ENCODE results near the gene ZNF81.
"Not testable (repeated sequence)": the region's sequence is repeated elsewhere in the genome, so short reads cannot be mapped to it uniquely, and the experiment has no call there.

ZNF81 gene

GRCh38 chrX:47843363-47843762, 6.7 kb downstream of the ZNF81 start:
- FAIRE-seq: no peak
- DNase-seq (ENCODE audit: insufficient read length, low spot score): no peak

GRCh38 chrX:47844117-47844516, 7.4 kb downstream of the ZNF81 start:
- no peak for FAIRE-seq

DNA sequence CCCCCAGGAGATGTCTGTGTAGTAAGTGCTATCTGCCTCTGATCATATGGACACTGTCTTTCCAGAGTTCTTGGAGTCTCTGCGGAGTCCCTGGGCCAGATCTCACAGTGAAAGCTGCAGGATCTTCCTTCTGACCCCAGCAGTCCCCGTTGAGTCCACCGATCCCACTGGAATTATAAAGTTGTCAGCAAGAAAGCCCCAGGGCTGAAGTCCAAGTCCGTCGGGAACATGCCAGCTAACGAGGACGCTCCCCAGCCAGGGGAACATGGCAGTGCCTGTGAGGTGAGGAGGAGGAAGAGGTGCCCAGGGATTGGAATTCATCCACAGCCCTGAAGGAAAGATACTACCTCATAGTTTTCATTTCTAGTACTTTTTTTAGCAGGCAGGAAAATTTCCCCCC, 9.3 kb downstream of the ZNF81 start:
- DNase-seq (ENCODE audit: insufficient read length, low spot score): no peak
- FAIRE-seq: no peak

More at GRCh38 chrX:47844117-47844516, 7.4 kb downstream of the ZNF81 start:
- no peak for DNase-seq (ENCODE audit: insufficient read length, low spot score)

- FAIRE-seq: no peak
- DNase-seq (ENCODE audit: insufficient read length, low spot score): no peak
These were observed 13.1 kb downstream of the ZNF81 start for GRCh38 chrX:47849778-47850177.

- not testable (repeated sequence) for FAIRE-seq; DNase-seq (ENCODE audit: insufficient read length, low spot score)
These were observed 13.7 kb downstream of the ZNF81 start for GRCh38 chrX:47850389-47850788.

DNA sequence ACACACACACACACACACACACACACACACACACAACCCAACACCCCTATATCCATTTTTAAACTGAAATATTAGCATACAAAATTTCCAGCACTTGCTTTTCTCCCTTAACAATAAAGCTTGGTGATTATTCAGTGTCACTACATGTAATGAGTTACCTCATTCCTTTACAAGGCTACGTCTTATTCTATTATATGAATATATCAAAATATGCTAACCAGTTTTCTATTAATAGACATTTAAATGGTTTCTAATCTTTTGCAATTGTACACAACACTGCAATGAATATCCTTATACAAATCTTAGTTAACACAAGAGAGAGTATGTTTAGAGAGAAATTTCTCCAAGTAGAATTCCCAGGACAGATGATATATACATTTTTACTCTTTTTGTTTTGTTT, 14.2 kb downstream of the ZNF81 start:
- DNase-seq (ENCODE audit: insufficient read length, low spot score) (no peak), FAIRE-seq (no peak)

DNA sequence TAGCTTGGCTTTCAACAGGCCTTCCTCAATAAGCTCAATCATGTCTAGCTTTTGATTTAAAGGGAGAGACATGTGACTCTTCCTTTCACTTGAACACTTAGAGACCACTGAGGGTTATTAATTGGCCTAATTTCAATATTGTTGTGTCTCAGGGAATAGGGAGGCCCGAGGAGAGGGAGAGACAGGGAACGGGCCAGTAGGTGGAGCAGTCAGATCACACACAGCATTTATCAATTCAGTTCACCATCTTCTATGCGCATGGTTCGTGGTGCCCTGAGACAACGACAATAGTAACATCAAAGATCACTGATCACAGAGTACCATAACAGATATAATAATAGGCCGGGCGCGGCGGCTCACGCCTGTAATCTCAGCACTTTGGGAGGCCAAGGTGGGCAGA, 17.8 kb downstream of the ZNF81 start:
- DNase-seq (ENCODE audit: insufficient read length, low spot score) (no peak), FAIRE-seq (no peak)

DNA sequence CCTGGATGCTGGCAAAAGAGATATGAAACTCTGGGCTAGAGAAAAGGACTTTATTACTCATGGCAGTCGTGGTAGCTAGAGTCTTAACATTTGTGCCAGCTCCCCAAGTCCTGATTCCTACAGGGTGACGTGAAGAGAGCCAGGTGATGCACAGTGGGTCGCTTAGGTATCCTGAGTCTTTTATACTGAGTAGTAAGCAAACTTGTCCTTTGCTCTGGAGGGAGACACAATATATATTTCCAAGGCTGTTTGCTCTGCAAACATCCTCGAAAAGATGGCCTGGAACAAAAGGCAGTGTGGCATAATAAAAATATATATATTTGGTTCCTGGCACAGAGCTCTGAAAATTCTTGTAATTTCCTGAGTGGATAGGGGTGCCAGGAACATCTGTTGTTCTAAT, 23.0 kb downstream of the ZNF81 start:
- FAIRE-seq: no peak

GRCh38 chrX:47862680-47863079, 26.0 kb downstream of the ZNF81 start:
- FAIRE-seq: no peak
- no peak for DNase-seq (ENCODE audit: insufficient read length, low spot score)

More for the DNA sequence above, 23.0 kb downstream of the ZNF81 start:
- no peak for DNase-seq (ENCODE audit: insufficient read length, low spot score)

GRCh38 chrX:47863187-47863586, 26.5 kb downstream of the ZNF81 start:
- DNase-seq (ENCODE audit: insufficient read length, low spot score) (no peak), FAIRE-seq (no peak)

GRCh38 chrX:47864300-47864699, 27.6 kb downstream of the ZNF81 start:
- DNase-seq (ENCODE audit: insufficient read length, low spot score): no peak
- no peak for FAIRE-seq

DNA sequence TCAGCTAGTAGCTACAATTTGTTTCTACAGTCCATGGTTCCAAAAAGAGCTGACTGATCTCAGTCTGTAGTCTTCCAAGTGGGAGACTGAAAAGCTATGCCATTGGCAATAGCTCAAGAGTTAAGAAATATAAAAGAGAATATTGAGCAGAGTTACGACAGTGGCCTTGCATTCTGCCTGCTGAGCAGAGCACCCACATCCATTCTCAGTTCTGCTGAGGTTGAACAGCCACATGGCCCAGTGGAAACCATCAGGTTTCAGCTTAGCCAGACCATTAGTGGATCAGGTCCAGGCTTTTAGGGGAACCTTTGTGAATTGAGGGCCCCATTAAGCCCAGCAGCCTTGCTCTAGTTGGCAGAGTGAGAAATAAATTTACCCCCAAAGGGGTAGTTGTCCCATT, 28.1 kb downstream of the ZNF81 start:
- DNase-seq (ENCODE audit: insufficient read length, low spot score) (no peak), FAIRE-seq (no peak)

DNA sequence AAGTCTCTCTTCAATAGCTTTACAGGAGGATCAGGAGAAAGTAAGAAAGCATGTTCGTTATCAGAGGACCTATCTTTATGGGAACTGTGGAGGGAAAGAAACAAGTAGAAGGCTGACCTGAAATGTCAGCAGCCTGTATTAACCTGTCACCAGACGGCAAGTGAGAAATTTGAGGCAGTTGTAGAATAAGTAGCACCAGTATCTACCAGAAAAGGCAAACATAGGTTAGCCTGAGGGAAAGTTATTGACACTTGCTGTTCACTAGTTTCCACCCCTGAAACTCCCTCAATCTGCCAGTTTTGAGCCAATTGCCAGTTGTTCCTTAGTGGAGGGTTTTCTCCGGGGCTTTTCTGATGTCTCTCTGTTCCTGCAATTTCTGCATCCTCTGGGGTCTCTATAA, 36.4 kb downstream of the ZNF81 start:
- no peak for FAIRE-seq

DNA sequence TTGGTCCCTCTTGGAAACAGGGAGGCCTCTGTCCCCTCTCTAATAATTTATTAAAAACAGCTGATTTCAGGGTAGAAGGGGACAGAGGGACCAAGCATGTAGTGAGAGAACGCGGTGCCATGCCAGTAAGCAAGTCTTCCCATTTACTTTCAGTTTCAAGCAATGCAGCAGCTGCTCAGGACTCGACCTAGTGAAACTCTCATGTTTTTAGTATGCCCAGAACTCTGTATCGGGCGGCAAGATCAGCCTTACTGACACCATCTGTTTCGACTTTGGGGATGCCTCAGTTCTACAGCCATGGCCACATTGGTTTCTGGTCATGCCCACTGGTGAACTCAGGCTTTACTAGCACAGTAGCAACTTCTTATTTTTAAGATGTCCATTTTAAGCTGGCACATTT, 40.6 kb downstream of the ZNF81 start:
- DNase-seq (ENCODE audit: insufficient read length, low spot score): no peak
- FAIRE-seq: no peak

More for the DNA sequence above, 36.4 kb downstream of the ZNF81 start:
- no peak for DNase-seq (ENCODE audit: insufficient read length, low spot score)

- FAIRE-seq: no peak
These were observed 41.5 kb downstream of the ZNF81 start for GRCh38 chrX:47878198-47878597.

GRCh38 chrX:47879463-47879862, 42.8 kb downstream of the ZNF81 start:
- FAIRE-seq (no peak), DNase-seq (ENCODE audit: insufficient read length, low spot score) (no peak)

More at GRCh38 chrX:47878198-47878597, 41.5 kb downstream of the ZNF81 start:
- DNase-seq (ENCODE audit: insufficient read length, low spot score): no peak

DNA sequence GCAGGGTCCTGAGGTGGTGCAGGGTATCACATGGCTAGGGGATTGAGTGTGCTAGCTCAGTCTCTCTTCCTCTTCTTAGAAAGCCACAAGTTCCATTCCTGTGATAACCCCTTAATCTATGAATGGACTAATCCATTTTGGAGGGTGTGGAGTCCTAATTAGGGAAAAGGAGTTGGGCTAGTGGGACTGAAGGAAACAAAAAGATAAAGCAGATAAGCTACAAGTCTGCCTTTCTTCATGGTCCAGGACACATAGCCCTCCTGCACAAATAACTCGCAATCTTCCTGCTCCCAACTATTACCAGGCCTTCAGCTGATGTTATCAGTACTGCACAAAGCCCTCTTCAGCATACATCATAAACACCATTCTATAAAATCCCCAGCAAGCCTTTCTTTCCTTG, 44.2 kb downstream of the ZNF81 start:
- DNase-seq (ENCODE audit: insufficient read length, low spot score) (no peak), FAIRE-seq (no peak)

- no peak for FAIRE-seq
- DNase-seq (ENCODE audit: insufficient read length, low spot score): no peak
These were observed 48.8 kb downstream of the ZNF81 start for GRCh38 chrX:47885501-47885900.

DNA sequence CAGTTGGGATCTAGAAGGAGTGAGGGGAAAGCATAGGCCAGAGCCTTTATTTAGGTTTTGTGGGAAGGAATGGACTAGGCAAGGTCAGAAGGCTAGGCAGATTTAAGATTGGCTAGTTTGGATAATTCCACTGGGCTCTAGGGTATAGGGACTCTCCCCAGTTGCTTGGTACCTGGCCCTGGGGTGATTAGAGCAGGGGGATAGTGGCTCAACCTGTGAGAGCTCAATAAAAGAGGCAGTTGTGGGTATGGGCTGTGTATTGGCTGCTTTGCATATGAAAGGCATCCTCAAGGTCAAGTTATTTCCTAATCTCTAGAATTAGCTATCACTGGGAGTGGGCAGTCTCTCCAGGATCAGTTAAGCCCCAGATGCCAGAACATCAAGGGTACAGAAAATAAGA, 61.3 kb downstream of the ZNF81 start:
- no peak for FAIRE-seq
- DNase-seq (ENCODE audit: insufficient read length, low spot score): no peak

- no peak for FAIRE-seq
- no peak for DNase-seq (ENCODE audit: insufficient read length, low spot score)
These were observed 64.1 kb downstream of the ZNF81 start for GRCh38 chrX:47900833-47901232.

- FAIRE-seq (no peak), DNase-seq (ENCODE audit: insufficient read length, low spot score) (no peak)
These were observed 65.5 kb downstream of the ZNF81 start for GRCh38 chrX:47902161-47902560.

DNA sequence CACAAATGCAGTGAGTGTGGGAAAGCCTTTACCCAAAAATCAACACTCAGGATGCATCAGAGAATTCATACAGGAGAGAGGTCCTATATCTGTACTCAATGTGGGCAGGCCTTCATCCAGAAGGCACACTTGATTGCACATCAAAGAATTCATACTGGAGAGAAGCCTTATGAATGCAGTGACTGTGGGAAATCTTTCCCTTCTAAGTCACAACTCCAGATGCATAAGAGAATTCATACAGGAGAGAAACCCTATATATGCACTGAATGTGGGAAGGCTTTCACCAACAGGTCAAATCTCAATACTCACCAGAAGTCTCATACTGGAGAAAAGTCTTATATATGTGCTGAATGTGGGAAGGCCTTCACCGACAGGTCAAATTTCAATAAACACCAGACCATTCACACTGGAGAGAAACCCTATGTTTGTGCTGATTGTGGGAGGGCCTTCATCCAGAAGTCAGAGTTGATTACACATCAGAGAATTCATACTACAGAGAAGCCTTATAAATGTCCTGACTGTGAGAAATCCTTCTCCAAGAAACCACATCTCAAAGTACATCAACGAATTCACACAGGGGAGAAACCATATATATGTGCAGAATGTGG, 79.3 kb downstream of the ZNF81 start:
- FAIRE-seq: no peak
- no peak for DNase-seq (ENCODE audit: insufficient read length, low spot score)

- FAIRE-seq (no peak), DNase-seq (ENCODE audit: insufficient read length, low spot score) (no peak)
These were observed 81.6 kb downstream of the ZNF81 start for GRCh38 chrX:47918274-47918673.
